Stimulated activated CD4-positive, alpha-beta T cell treated with anti-CD3 and anti-CD28 coated beads, Interleukin-2, amount 100 ng/mL, for 24 hours (primary cell): ENCODE data around the gene FAM170B.

ENCODE experiments used
- DNase-seq, 2 donors: peaks; one replicate each; pipeline ENCODE4 v3.0.0-alpha.2; 2020

Gene FAM170B

DNA sequence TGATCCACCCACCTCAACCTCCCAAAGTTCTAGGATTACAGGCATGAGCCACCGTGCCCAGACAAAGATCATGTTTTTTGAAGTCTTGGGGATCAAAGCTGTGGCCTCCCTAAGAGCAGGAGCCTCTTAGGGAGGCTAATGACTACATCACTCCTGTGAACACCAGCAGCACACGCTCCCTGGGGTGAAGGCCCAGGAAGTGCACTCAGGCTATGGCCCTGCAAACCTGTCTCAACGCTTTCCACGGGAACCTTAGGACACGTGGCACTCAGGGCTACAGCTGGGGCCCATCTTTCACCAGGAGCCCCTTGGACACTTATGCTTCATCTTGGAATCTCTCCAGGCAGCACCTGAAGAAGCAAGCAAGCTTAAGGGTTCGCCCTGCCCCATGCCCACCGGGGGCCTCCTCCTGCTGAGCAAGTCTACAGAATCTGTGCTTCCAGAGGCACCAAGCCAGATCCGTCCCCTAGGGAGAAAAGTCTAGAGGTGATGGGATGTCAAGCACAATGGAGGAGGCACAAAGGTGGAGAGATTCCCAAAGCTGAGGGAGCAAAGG lies 36.9 kb downstream of the FAM170B start:
- DNase-seq = no peak

DNA sequence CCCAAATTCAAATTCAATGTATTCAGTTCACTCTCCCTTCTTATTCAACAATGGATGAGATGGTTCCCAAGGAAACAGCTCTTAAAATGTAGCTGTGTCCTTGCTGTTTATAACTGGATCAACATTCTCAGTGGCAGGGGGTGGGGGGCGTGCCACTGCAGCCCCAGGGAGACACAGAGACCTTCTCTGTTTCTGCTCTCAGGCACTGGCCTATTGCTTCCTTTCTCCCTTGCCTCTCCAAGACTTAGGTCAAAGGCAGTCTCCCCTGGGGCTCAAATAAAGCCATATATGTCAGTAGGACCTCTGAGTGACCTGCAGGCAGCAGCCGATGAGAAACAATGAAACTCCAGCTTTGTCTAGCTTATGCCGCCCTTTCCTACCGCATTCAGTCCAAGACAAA lies 39.2 kb downstream of the FAM170B start:
- no peak for DNase-seq

DNA sequence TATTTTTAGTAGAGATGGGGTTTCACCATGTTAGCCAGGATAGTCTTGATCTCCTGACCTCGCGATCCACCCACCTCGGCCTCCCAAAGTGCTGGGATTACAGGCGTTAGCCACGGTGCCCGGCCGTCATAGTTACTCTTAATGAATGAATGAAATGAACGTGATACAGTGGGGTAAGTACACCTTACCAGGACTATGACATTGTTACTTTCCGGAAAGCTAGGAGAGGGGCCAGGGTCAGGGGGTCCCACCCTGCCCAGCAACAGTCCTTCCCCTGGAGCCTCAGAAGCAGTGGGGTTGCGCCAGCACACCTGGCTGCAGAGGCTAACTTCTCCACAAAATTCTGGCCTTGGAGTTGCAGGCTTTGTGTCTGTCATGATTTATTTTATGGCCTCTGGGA lies 39.9 kb downstream of the FAM170B start:
- no peak for DNase-seq

DNA sequence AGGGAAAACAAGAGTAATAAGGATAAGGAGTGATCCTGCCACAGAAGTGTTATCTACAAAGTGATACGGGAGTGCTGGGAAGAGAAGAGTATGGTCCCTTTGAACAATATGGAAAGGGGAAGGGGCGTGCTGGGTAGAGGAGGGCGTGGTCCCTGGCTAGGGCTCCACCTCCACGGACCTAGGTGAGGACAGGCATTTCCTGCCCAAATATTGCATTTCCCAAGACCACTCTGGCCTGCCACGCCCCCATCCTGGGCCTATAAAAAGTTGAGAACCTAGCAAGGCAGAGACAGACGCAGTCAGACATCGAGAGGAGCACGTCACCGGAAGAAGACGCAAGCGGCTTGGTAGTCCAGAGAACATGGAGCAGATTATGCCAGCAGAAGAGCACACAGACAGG lies 41.3 kb downstream of the FAM170B start:
- no peak for DNase-seq

DNA sequence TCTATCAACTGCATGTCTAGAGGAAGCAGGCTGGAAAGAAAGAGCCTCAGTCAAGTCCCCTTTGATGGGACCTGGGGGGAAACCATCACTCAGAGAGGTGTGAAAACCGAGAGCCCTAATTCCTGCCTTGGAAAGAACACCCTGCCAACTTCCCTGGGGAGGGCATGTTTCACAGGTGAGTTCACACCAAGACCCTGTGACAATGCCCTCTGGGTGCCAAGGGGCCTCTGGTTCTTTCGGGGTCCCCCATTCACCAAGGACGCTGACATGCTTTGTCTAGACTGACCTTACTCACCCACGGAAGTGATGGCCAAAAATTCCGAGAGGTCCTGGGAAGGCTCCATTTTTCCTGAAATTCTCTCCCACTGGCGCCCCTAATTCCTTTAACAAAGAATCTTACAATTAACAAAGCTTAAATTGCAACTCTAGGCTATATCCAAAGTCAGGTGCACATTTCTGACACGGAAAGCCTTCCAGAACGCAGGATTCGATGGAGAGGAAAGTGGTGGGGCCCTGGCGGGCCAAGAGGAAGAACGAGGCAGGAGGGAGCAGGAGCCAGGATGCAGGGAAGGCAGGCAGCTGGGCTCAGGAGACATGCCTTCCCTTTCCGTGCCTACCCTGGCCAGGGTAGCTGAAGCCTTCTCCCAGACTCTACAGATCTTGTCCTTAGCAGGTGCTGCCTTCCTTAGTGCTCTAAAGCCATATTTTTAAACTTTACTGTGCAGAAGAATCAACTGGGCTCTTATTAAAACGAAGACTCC lies 42.2 kb downstream of the FAM170B start:
- DNase-seq = no peak

DNA sequence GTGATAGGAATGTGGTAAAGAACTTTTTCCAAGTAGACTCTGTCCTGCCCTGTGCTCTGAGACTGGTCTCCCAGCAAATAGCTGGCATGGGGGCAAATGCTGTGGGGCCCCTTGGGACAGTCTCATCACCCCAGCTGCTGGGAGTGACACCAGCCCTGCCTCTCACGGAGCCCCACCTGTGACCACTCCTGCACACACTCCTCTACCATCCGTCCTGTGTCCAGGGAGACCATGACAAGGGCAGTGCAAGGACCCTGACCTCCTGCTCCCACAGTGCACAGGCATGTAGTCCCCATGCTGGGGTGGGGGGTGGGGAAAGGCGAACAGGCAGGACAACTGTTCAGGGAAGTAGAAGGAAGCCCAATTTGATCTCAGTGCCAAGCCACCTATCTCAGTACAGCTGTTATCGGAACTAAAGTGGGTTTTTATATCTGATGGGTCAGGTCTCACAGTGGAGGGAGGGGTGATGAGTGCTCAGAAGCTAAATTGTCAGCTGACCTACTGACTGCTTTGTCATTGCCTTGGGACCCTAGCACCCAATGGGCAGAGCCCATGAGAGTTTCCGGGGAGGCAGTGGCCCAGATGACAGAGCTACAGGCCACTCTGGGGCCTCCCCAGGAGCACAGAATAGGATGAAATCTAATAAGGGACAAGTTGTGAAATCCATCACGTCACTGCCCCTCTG lies 43.0 kb downstream of the FAM170B start:
- no peak for DNase-seq

DNA sequence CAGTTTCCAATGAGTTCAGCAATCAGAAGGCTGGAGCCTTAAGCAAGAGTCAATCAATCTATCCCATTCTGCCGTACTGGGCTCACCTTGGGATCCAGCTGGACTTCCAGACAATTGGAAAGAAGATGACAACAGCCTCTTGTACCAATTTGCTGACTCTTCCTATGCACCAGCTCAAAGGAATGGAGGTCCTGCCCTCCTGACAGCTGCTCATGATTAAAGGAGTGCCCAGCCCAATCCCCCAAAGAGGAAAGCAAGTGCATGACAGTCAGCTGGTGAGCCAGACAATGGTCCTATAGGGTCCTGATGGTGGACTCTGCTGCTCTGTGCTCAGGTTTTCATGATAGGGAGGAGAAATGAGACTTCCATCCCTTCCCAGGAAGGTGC lies 43.6 kb downstream of the FAM170B start:
- DNase-seq = no peak

DNA sequence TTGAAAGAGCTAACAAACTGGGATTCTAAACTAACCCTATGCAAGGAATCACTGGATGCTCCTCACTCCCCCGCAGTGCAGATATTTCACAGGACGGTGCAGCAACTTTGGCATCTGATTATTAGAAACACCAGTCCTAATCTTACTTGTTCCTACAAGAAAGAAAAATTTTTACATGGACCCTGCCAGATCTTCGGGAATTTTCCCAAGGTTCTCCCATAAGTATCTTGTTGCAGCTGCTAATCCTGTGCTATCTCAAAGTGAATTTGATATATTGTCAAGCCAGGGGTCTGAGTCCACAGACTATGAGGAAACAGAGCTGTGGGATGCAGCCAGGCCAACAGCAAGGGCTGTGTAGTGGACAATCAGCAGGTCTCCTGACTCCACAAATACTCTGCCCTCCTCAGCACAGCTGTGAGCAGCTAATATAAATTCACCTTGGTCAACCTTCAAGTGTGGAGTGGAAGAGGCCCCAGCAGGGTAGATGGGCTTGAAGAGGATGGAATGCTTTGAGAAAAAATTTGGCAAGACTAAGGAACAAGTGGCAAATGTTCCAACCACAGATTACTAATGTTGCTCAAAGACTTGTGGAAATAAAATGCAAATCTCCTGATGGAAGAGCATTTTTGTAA lies 44.1 kb downstream of the FAM170B start:
- no peak for DNase-seq

DNA sequence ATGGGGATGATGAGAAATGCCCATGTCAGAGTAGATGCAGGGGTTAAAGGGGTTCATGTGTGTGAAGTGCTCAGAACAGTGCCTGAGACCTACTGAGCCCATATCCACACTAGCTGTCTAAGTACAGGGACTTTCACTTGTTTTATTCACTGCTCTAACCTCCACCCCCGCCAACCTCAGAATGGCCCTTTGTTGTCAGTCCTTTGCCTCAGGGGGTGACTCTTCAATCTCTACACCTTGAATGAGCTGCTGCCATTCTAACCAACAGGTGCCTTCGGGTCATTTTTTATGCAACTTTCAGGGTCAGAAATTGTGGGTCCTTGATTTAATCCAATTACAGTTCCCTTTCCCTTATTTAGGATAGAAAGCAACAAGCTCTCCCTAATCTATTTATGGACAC lies 44.7 kb downstream of the FAM170B start:
- DNase-seq = no peak

DNA sequence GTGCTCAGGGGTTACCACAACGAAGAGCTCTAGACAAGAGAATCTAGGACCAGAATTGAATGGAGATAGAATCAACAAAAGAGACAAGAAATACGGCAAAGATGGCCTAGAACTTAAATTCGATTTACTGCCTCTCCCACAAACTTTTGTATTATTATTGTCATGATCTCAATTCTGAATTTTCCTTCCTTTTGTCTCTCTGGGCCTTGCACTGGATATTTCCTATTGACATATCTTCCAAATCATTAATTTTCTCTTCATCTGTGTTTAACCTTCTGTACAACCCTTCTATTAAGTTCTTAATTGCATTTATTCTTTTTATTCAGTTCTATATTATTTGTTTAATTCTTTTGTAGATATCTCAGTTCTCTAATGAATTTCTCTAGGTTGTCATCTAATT lies 46.9 kb downstream of the FAM170B start:
- no peak for DNase-seq

DNA sequence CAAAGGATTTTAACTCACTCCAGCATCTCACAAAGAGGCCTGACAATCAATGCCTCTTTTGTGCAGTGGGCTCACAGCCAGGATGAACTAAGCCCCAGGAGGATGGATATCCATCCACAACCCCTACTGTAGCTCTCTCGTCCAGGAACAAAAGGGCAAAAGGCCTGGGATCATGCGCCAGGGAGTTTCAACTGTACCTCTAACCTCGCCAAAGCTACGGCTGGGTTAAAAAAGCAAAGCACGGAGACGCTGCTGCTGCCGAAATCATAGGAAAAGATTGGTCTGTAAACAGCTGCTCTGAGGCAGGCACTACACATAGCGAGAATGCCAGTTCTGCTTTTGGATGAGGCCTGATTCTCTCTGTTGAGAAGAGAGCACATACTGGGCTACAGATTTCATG lies 50.6 kb downstream of the FAM170B start:
- DNase-seq = no peak

DNA sequence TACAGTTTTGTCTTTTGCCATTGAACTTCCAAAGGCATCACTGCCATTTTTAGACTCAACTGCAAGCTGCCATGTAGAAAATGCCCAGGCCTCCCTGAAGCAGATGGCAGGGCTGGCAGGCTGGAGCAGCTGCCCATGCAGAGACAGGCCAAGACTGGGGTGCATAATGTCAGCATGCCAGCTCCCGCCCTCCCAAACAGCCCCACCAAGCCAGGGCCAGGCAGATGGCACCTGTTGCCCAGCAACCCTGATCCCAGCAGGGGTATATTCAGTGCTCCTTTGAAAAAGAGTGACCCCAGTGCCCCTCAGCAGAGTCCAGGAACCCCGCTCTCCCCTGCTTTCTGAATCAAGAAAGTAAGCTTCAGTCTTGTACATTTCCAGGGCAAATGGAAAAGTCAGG lies 51.1 kb downstream of the FAM170B start:
- no peak for DNase-seq

DNA sequence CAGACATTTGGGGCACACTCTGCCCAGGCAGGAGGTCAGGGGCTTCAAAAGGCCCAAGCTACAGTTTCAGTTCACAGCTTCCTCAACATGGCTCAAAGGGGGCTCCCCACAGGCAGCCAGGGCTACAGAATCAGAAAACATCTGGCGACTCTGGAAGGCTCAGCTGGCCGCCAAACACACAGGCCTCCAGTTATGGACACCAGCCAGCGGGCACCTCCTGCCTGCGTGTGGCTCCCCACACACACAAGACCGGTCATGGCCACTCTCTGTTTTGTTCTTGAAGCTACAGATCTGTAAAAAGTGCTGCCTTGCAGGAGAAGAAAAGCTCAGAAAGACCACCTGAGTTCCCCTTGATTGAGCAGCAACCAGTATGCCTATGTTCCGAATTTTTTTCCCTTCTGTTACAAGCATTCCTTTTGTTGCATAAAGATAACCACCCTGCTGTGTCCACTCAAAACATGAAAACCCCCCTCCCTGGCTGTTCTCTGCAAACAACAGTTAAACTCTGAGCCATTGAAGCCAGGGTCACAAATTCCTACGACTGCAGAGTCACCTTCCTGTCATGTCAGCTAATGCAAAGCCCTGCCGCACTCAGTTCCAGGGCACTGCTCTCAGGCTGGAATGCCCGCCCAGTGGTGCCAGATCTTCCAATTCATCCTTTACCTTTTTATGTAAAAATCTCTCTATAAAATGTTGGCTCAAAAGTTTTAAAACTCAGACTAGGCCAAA lies 52.1 kb downstream of the FAM170B start:
- no peak for DNase-seq
